Activated gamma-delta T cell (primary cell): ENCODE measurements around the gene MTRF1.
"Not testable (repeated sequence)": the region's sequence is repeated elsewhere in the genome, so short reads cannot be mapped to it uniquely, and the experiment has no call there.

Experiments
- DNase-seq: peaks from one replicate; lab custom pipeline; 2025; lab: John Stamatoyannopoulos, UW

MTRF1 gene

DNA sequence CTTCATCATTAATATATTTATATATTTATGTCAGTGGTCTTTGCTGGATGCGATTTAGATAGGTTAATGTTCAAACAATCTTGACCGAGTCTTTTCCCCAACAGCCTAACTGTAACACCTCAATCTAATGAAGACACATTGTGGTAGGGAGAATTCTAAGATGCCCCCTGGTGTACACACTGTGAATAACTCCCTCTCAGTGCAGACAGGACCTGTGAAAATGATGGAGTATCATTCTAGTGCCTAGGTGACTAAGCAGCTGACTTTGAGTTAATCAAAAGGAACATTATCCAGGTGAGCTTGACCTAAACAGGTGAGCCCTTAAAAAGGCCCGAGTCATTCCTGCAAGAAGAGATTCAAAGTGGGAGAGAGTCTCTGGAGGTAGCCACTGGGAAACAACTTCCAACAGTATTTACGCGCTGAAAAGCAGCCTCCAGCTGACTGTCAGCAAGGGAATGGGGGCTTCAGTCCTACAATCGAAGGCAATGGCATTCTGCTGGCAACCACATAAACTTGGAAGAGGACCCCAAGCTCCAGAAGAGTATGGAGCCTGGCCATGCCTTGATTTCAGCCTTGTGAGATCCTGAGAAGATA is 41.0 kb downstream of the MTRF1 start:
- DNase-seq = no peak

DNA sequence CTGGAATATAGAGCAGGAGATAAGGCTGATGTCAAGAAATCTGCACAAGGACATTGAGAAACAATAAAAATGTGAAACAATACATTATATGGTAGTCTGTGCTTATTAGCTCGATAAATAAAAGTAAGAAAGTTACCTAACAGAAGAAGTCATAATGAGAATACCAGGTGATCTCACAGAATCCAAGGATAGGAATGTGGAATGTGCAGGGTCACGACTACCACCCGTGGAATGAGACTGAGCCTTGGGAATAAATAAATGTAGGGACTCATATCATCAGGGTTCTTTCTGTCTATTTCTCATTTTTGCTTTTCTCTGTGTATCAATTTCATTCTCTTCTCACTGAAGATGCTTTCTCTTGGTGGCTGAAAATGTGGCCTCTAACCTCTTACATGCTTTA is 43.0 kb downstream of the MTRF1 start:
- DNase-seq = no peak

DNA sequence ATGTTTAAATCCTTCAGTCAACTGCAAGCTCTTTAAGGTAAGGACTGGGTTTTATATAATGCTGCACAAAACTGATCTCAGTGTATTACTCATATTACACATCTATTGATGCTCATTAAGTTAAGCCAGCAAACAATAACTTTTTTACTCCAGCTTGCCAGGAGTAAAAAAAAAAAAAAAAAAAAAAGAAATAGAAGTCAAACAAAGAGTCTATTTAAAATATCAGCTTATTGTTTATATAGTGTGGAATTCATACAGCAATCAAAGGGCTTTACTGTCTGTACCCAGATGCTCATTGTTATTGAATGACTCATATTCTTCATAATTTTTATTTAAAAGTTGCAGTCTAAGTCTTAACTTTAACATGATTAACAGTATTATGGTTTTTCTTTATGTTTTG is 47.2 kb downstream of the MTRF1 start:
- no peak for DNase-seq

DNA sequence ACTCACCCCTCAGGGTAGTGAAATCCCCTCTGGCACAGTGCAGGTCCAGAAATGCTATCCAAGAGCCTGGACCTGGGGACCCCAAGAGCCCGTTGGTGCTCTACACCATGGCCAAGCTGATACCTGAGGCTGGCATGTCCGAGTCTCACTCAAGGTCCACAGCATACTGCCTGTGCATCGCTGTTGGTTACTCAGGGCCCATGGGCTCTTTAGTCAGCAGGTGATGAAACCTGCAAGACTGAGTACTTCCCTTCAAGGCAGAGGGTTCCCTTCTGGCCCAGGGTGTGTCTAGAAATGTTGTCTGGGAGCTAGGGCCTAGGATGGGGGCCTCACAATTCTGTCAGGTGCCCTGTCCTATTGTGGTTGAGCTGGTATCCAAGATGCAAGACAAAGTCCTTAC is 49.5 kb downstream of the MTRF1 start:
- no peak for DNase-seq

DNA sequence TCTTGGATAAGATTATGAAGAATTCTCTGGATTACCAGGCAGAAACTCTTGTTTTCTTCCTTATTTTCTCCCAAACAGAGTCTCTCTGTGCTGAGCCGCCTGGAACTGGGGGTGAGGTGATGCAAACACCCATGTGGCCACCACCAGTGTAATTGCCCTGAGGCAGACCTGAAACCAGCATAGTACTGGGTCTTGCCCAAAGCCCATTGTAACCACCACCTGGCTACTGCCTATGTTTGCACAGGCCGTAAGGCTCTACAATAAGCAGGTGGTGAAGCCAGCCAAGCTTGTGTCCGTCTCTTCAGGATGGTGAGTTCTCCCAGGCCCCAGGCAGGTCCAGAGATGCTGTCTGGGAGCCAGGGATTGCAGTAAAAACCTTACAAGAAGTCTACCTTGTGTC is 50.1 kb downstream of the MTRF1 start:
- DNase-seq = no peak

DNA sequence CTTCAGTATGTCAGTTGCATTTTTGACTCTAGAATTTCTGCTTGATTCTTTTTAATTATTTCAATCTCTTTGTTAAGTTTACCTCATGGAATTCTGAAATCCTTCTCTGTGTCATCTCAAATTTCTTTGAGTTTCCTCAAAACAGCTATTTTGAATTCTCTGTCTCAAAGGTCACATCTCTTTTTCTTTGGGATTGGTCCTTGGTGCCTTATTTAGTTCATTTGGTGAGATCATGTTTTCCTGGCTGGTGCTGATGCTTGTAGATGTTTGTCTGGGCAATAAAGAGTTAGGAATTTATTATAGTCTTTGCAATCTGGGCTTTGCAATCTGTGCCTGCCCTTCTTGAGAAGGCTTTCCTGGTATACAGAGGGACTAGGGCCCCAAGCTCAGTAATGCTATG is 50.5 kb downstream of the MTRF1 start:
- DNase-seq = no peak

DNA sequence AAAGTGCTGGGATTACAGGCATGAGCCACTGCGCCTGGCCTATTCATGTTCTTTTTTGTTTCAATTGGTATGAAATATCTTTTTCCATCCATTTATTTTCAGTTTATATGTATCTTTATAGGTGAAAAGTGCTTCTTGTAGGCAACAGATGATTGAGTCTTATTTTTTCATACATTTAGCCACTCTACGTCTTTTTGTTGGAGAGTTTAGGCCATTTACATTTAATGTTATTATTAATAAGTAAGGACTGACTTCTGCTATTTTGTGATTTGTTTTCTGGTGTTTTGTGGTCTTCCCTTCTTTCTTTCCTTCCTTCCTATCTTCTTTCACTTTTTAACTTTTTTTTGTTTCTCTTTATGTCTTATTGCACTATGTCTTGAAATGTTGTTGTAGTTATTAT is 52.3 kb downstream of the MTRF1 start:
- DNase-seq = no peak

DNA sequence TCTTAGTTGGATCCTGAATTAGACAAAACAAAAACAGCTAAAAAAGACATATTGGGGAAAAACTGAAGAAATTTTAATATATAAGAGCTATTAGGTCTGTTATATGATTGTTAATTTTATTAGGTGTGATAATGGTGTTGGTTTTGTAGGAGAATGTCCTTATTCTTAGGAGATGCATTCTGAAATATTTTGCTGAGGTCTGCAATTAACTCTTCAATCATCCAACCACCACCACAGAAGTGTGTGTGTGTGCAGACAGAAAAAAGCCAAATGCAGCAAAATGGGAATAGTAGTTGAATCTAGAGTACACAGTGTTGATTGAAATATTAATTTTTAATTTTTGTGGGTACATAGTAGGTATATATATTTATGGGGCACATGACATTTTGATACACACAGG is 56.9 kb downstream of the MTRF1 start:
- no peak for DNase-seq

DNA sequence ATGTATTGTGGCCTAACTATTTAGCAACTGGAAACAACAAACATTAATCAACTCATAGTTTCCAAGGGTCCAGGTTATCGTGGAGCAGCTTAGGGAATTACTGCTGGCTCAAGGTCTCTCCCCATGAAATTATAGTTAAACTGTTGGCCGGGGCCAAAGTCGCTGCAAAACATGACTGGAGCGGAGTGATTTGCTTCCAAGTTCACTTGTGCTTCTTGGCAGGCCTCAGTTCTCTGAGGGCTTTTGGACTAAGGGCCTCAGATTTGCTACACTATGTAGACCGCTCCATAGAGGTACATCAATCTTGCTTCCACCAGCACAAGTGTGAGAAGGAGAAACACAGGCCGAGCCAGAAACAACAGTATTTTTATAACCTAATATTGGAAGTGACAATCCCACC is 59.6 kb downstream of the MTRF1 start:
- DNase-seq = no peak

DNA sequence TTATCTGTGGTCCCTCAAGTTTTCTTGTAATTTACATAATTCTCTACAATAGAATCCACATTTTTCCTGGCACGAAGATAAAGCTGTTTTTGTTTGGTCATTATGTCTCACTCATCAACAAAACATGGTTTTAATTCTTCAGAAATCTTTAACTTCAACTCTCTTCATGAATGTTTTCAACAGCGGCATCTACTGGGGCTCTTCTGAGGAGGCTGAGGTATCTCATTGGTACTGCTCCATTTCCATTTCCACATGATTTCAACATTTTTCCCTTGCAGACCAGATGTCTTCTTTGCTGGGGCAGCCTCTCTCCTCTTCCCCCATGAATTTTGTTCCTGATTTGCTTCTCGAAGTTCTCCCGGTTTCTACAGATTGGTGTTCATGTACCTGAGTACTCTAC is 63.2 kb downstream of the MTRF1 start:
- no peak for DNase-seq

DNA sequence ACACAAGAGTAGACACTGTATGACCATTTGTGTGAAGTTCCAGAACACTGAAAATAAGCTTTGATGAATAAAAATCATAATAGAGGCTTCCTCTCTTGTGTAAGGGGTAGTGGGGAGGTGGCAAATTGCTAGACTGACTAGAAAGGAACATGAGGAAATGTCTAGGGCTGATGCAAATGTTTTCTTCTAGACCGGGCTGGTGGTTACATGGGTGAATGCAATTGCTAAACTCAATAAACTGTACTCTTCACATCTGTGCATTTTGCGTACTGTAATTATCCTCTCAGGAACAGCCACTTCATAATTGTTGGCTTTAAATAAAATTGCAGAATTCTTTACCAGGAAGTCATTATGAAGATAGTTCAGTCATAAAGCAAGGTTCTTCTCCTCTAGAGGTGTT is 63.9 kb downstream of the MTRF1 start:
- no peak for DNase-seq

DNA sequence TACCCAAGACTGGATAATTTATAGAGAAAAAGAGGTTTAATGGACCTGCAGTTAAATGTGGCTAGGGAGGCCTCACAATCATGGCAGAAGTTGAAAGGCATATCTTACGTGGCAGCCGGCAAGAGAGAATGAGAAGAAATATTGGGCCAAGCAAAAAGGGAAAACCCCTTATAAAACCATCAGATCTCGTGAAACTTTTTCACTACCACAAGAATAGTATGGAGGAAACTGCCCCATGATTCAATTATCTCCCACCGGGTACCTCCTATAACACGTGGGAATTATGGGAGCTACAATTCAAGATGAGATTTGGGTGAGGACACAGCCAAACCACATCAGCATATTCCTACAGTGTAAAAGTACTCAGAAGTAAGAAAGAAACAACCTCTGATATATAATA is 64.3 kb downstream of the MTRF1 start:
- DNase-seq = no peak

DNA sequence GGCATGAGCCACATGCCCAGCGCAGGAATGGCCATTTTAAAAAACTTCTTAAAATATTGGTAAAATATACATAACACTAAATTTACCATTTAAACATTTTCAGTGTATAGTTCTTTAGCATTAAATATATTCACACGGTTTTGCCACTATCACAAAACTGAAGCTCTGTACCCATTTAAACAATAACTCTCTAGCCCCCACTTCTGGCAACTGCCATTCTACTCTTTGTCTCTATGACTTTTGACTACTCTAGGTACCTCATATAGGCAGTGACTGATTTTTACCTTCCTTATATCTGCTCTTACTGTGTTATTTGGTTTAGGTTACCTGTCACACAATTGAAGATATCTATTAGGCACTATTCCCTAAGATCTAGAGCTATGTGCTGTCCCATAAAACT is 66.8 kb downstream of the MTRF1 start:
- DNase-seq = no peak

DNA sequence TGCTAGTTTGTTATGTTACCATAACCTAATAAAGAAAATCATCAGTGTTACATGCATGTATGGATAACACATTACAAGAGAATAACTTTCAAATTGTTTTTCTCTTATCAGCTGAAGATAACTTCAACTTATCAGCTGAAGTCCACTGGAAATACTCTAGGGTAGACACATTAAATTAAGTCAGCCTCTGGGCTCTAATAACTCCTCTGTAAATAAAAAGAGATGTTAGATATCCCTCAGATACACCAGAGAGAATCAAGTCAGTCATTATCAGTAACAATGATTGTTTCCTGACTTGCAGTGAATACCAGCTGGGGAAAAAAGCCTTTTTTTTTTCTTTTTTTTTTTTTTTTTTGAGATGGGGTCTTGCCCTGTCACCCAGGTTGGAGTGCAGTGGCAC is 67.4 kb downstream of the MTRF1 start:
- DNase-seq = no peak

DNA sequence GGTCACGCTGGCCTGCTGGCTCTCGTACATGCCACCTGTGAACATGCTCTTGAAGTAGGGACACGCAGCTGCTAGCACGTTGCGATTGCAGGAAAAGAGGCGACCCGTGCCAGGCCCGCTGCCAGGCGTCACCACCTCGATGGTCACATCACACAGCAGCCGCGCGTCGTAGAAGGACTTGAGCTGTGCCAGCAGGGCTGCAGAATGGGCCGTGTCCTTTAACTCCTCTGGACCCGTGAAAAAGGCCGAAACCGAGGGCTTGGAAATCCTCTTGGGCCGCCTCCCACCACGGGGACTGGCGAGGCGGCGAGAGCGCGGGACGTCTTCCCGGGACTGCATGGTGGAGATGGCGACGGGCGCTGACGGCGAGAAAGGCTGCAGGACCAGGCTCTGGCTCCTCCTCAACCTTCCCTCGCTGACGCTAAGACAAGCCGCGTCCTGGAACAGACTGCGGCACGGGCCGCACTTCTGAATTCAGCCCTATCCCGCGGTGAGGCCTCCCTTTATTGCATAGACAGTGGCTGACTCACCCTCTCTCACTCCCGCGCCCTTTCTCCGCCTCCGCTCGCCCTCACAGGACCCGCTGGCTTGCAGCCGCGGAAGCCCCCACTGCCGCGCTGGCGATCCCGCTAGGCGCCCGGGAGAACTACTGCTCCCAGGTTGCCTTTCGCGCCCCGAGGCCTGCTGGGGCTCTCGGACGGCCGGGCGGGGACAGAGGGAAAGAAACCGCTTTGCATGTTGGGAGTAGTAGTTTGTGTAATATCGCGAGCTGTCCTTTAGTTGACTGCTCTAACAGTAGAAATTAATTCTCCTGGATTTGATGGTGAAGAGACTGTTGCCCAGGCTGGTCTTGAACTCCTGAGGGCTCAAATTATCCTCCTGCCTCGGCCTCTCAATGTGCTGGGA is 69.2 kb downstream of the MTRF1 start, which contains the start of gene KBTBD7:
TSS of gene KBTBD7 (minus strand) at position 651 of the 906 bp plus-strand sequence. CDS start at position 339, 312 bp downstream.
- peak; percentile 82 for DNase-seq

DNA sequence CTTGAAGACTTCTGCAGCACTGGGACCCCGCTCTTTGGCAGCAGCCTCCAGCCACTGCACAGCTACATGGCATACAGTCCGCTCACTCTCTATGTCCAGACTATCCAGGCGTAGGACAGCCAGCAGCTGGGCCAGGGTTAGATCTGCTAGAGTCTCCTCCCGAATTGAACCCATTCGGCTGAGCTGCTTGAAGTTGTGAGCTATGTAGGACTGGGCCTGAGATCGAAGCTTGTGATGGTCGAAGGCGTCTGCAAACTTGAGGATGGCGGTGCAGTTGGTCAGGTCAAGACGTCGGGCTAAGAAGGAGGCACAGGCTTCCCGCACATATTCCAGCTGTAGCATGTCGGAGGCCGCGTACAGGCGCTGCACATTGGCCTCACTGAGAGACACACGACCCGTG is 69.9 kb downstream of the MTRF1 start:
- DNase-seq = no peak

DNA sequence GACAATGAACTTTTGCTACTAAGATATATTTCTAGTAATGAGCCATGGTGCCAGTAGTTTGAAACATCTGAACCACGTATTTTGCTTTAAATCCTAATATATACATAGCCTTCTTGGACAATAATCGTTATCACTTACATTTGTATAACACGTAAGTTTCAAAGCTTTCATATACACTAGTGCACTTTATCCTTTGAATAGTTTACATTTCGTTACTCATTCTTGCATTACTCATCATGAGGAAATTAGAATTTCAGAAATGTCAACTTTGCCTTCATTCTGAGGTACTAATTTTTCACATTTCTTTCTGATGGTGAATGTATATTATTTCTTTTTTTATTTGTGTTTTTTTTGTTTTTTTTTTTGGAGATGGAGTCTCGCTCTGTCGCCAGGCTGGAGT is 74.8 kb downstream of the MTRF1 start:
- no peak for DNase-seq

DNA sequence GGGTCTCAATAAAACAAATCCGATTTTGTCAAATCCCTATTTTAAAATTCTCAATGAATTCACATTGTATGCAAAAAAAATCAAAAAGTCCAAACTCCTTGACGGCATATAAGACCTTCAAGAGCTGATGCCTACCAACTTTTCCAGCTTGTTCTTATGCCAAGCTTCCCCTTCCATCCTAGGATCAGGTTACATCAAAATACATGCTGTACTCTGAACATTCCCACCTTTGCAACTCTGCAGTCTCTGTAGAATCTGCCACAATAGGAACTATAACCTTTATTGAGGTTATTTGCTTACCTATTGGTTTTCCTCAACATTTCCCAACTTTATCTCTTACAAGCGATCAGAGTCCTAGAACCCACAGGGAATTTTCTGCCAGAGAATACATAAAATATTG is 76.9 kb downstream of the MTRF1 start:
- no peak for DNase-seq

DNA sequence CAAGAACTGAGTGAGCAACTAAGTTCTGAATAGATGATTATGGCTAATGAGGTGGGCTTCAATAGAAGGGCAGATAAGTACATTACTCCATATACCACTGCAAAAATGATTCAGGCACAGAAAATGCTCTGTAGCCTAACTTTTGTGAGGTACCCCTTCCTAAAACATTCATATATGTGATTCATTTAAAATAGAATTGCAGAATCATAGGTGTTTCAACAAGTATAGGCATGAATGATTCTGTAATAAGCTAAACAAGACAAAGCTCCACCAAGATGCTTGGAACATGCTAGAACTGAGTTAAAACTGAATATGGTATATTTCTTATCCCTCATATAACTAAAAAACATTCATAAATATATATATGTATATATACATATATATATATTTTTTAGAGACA is 81.1 kb downstream of the MTRF1 start:
- no peak for DNase-seq

DNA sequence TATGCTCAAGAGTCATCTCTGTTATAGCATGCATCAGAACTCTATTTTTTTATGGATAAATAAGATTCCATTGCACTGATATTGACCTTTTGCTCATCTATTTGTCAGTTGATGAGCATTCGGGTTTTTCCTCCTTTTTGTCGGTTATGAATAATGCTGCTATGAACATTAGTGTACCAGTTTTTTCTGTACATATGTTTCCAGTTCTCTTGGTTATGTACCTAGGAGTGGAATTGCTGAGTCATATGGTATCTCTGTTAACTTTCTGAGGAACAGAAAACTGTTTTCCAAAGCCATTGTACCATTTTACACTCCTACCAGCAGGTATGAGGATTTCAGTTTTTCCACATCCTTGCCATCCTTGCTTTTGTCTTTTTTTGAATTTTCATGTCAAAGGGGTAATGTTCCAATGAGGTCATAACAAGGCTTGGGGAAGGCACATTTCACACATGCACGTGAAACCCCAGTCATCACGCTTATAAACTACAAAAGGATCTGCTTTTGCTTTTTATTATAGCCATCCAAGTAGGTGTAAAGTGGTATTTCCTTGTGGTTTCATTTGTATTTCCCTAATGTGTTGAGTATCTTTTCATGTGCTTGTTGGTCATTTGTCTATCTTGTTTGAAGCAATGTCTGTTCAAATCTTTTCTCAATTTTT is 83.7 kb downstream of the MTRF1 start:
- DNase-seq = no peak

DNA sequence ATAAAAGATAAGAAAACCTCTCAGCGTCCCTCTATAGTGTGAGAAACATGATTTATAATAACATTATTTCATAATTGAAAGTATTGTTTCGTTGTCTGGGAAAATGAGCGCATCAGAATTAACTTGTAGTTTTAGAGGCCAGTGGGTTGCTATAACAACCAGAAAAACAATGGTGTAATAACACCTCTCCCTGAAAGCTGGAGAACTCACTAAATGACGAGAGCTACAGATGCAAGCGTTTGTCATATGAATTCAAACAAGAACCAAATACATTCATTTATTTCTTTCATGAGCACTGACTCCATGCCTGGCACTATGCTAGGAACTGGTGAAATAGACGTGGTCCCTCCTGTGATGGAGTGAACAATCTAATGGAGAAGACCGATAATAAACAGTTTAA is 85.3 kb downstream of the MTRF1 start:
- DNase-seq = no peak

DNA sequence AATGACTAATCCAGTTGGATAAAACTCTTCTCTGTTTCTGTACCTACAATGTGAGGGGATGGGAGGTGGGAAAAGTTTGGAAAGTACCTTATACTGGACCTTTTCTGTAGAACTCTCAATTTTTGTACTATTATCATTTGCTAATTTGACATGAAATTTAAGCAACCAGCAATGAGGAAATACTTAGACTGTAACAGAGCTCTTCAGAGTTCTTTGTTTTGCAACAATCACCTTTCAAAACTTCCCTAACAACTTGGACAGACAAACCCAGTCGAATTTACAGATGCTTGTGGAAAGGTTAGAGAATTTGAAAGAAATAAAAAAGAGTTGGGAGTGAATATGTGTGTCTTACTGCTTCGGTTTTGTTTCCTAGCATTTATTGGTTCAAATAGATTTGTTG is 85.8 kb downstream of the MTRF1 start:
- no peak for DNase-seq

DNA sequence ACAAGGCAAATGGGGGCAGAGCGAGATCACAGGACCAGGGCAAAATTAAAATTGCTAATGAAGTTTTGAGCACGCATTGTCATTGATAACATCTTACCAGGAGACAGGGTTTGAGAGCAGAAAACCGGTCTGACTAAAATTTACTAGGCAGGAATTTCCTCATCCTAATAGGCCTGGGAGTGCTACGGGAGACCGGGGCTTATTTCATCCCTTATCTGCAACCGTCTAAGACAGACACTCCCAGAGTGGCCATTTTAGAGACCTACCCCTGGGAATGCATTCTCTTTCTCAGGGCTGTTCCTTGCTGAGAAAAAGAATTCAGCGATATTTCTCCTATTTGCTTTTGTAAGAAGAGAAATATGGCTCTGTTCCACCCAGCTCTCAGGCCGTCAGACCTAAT is 87.8 kb downstream of the MTRF1 start:
- DNase-seq = not testable (repeated sequence)
